ENCODE measurements around the gene SPG7.
"Not testable (repeated sequence)": the region's sequence is repeated elsewhere in the genome, so short reads cannot be mapped to it uniquely, and the experiment has no call there.

Gene SPG7

DNA sequence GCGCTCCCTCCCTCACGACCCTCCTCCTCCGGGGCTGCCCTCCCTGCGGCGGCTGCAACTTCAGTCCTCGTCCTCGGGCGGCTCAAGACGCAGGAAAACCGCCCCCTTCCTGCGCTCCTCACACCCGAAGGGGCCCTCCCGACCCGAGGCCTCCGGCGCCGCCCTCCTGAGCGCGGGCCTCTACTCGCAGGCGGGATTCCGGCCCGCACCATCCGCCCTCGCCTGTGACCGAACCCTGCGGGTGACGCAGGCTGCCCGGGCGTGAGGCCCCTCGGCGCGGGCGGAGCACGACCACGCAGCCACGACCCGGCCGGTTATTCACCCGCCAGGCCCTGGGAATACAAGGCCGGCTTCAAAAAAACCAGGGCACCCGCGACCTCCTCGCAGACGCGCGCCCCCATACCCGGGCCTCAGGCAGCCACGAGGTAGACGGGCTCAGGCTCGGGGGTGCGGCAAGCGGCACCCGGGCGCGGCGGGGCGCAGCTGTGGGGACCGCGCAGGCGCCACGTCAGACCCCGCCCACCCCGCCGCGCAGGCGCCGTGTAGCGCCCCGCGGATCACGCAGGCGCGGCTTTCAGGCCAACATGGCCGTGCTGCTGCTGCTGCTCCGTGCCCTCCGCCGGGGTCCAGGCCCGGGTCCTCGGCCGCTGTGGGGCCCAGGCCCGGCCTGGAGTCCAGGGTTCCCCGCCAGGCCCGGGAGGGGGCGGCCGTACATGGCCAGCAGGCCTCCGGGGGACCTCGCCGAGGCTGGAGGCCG is at the start of gene SPG7:
Gene SPG7 (plus strand): TSS at position 570 of the 757 bp plus-strand sequence. CDS start 15 bp downstream, at position 585.
- peak; percentile 89 for DNase-seq

DNA sequence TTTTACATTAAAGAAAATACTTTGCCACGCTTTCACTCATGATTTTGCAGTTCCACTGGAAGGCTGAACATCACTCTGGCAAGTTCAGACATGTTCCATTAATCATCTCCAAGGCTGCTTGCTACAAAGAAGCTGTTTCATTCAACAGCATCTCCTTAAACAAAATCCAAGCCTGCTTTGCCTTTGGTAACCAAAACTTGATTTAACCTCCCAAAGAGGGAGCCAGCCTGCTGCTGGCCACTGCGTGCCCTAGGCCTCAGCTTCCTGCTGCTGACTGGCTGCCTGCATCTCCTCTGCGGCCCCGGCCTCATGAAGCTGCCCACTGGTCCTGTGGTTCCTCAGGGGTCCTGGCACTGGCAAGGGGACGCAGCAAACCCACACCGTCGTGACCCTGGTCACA is 49.7 kb upstream of the SPG7 start:
- no peak for DNase-seq

DNA sequence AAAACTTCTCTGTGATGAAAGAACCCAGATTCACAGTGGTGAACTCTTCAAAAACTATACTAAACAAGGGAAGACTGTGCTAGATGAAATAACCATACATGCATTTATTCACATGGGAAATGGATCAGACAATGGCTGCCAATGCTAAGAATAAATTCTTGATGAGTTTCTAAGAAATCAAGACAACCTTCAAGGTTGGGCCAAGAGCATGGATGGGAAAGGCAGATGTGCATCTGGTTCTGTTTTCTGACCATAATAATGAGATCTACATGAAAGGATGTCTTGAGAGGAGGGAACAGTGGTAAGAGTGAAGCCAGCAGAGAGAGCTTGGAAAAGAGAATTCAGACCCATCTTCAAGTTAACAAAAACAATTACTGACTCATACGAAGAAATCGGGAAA is 49.2 kb upstream of the SPG7 start:
- no peak for DNase-seq

DNA sequence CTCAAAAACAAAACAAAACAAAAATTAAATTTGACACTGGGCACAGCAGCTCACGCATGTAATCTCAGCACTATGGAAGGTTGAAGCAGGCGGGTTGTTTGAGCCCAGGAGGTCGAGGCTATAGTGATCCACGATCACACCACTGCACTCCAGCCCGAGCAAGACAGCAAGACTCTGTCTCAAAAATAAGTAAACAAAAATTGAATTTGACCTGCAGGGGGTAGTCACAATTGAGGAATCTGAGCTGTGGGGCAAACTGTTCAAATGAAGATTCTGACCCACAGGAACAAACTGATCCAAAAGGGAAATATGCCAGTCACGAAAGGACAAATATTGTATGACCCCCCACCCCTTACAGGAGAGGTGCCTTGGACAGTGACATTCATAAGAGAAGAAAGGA is 47.6 kb upstream of the SPG7 start:
- DNase-seq: no peak

DNA sequence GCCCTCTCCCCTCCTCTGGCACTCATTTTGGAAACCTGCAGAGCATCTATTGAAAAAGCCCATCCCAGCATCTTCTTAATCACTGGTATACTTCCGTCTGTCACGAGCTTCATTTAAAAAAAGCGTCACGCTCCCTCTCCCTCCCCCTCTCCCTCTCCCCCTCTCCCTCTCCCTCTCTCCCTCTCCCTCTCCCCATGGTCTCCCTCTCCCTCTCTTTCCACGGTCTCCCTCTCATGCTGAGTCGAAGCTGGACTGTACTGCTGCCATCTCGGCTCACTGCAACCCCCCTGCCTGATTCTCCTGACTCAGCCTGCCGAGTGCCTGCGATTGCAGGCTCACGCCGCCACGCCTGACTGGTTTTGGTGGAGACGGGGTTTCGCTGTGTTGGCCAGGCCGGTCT is 46.3 kb upstream of the SPG7 start:
- not testable (repeated sequence) for DNase-seq

DNA sequence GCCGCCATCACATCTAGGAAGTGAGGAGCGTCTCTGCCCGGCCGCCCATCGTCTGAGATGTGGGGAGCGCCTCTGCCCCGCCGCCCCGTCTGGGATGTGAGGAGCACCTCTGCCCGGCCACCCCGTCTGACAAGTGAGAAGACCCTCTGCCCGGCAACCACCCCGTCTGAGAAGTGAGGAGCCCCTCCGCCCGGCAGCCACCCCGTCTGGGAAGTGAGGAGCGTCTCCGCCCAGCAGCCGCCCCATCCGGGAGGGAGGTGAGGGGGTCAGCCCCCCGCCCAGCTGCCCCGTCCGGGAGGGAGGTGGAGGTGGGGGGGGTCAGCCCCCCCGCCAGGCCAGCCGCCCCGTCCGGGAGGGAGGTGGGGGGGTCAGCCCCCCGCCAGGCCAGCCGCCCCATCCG is 45.6 kb upstream of the SPG7 start:
- DNase-seq: not testable (repeated sequence)

DNA sequence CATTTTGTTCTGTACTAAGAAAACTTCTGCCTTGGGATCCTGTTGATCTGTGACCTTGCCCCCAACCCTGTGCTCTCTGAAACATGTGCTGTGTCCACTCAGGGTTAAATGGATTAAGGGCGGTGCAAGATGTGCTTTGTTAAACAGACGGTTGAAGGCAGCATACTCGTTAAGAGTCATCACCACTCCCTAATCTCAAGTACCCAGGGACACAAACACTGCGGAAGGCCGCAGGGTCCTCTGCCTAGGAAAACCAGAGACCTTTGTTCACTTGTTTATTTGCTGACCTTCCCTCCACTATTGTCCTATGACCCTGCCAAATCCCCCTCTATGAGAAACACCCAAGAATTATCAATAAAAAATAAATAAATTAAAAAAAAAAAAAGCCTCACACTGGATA is 44.9 kb upstream of the SPG7 start:
- not testable (repeated sequence) for DNase-seq

DNA sequence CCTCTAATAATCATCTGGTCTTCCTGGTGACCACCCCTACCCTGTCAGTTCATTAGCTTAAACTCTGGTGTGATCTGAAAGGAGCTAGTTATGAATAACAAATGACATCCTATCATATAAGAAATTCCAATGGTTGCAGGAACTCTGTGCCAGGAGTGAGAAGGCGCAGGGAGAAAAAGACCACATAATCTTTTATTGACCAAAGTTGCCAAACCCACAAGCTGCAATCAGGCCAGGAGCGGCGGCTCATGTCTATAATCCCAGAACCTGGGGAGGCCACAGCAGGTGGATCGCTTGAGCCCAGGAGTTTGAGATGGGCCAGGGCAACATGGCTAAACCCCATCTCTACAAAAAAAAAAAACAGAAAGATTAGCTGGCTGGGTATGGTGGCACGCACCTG is 41.3 kb upstream of the SPG7 start:
- DNase-seq: no peak

DNA sequence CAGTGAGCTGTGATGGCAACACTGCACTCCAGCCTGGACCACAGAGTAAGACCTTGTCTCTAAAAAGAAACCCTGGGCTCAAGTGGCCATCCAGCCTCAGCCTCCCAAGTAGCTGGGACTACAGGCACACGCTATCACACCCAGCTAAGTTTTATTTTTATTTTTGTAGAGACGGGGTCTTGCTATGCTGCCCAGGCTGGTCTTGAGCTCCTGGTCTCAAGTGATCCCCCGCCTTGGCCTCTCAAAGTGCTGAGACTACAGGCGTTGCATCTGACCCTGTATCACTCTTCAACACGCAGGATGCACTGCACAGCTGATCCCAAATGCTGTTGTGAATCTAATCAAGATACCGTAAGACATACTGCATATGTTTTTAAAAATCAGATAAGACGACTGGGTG is 40.8 kb upstream of the SPG7 start:
- DNase-seq: no peak

DNA sequence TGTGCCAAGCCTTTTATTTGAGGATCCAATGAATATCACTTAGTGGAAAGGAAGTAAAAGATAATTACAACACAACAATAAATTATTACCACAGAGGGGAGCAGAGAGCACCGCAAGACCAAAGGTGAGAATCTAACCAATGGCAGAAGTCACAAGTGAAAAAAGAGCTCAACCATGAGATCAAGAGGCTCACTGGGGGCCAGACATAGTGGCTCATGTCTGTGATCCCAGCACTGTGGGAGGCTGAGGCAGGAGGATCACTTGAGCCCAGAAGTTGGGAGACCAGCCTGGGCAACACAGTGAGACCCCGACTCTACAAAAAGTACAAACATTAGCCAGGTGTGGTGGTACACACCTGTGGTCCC is 35.5 kb upstream of the SPG7 start:
- DNase-seq: no peak

DNA sequence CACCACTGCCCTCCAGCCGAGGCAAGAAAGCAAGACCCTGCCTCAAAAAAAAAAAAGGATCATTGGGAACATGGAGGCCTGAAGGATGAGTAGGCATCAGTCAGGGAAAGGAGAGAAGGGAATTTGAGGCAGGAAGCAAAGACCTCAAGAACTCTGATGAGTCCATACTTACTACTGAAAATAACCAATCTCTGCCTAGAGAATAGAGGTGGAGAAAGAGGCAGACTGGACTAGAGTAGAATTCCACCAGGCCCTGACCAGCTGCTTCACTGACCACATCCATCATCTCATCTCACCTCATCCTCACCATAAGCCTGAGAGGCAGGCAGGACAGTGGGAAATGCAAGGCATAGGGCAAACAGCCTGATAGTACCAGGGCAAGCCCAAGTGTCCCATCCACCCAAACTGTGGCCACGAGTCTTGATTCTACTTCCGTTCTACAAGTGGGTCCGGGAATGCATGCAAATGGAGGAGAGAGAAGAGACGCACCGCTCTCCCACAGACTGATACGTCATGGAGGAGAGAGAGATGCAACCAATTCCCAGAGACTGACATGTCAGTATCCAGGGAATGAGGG is 35.0 kb upstream of the SPG7 start:
- no peak for DNase-seq

DNA sequence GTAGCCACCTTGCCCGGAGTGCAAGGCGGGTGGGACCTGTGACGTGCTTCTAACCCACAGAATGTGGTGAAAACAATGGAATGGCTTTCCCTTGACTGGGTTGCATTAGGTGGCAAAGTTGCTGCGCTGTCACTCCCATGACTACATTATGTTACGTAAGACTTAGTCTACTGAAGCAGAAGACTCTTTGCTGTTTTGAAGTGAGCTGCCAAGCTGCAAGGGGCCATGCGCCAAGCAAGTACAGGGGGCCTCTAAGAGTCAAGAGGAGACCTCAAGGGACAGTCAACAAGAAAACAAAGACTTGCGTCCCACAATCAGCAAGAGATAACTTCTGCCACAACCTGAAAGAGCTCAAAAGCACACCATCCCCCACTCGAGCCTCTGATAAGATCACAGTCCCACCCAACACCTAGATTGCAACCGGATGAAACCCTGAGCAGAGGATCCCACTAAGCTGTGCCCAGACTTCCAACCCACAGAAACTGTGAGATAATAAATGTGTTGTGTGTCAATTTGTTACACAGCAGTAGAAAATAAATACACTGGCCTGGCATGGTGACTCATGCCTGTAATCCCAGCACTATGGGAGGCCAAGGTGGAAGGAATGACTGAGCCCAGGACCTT is 34.3 kb upstream of the SPG7 start:
- no peak for DNase-seq

DNA sequence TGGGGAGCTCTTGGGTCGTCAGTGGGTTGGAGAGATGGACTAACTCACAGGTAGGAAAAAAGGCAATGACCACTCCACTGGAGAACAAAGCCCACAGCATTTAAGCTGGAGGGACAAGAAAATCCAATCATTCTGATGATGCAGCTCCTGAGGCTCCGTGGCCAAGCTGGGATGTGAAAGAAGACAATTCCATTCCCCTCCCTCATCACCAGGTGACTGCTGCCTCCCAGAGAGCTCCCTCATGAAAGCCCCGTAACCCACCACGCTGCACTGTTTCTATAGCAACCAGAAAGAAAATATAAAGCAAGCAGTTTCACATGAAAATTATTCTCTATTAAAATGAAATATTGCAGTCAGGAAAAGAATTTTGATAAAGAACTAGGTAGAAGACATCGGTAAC is 33.1 kb upstream of the SPG7 start:
- DNase-seq: no peak

DNA sequence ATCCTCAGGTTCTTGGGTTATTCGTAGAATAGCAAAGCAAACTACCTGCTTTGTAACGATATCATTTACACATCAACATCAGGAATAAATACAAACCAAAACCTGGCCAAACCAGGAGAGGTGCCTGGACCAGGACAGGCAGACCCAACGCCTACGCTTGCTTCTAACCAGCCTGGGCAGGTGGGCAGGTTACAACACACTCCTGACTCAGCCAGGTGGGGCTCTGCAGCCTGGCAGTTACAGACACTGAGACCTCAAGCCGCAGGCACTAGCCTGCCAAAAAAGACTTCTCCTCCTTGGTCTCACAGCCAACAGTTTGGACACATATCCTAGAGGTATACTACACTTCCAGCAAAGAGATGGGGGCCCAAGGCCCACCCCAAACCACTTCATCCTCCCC is 31.8 kb upstream of the SPG7 start:
- no peak for DNase-seq

DNA sequence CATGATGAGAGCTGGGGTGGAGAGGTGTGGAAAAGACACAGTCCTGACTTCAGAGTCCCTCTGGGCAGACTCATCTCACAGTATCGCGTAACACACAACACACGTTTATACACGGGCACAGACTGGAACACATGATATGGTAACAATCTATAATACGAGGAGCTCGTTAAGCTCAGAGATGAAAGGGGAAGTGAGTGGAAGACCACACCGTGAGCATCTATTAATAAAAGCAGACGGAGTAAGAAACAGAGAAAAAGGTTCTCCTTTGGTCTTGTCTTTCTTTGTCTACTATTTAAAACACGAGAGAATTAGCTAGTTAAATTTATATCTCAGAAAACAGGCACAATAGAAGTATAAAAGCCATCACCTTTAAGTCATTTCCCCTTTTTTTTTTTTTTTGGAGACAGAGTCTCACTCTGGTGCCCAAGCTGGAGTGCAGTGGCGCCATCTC is 31.4 kb upstream of the SPG7 start:
- DNase-seq: no peak

DNA sequence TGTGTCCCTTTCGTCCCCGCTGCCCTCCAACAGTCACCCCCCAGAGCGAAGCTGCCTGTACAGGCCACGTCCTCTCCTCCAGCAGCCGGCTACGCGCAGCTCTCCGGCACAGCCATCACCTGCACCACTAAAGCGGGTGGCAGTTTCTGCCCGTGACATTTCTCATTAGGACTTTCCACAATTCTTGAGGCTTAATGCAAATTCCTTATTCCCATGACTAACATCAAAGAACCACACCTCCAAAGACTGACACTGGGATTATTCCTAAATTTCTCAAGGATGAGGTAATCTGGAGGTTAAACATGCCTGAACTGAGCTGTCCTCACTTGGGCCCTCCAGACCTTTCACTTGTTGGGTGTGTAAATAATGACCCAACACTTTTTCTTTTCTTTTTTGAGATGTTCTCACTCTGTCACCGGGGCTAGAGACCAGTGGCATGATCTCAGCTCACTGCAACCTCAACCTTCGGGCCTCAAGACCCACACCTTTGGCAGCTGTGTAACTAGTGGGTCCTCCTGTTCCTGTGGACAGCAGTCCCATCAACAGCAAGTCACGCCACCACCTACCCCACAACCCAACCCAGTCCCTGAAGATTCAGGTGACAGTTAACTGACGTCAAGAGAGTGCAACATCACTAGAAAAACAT is 29.5 kb upstream of the SPG7 start:
- no peak for DNase-seq

DNA sequence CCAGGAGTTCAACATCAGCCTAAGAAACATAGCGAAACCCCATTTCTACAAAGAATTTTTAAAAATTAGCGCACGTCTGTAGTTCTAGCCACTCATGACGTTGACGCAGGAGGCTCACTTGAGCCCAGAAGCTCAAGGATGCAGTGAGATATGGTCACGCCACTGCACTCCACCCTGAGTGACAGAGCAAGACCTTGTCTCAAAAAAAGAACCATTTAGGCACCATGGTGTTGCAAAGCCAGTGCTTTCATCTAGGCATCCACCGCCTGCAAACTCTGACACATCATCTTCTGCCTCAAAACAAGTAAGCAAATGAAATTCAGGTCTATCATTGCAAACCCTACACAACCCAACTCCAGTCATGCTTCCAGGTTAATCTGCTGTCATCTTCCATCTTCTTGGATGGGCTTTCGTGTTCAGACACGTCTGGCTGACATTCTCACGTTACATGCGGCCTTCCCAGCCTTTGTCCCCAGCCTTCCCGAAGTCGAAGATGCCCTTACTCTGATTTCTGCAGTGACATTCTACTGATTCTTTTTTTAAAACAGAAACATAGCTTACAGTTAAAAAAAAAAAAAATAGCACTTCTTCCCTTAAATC is 26.7 kb upstream of the SPG7 start:
- no peak for DNase-seq

DNA sequence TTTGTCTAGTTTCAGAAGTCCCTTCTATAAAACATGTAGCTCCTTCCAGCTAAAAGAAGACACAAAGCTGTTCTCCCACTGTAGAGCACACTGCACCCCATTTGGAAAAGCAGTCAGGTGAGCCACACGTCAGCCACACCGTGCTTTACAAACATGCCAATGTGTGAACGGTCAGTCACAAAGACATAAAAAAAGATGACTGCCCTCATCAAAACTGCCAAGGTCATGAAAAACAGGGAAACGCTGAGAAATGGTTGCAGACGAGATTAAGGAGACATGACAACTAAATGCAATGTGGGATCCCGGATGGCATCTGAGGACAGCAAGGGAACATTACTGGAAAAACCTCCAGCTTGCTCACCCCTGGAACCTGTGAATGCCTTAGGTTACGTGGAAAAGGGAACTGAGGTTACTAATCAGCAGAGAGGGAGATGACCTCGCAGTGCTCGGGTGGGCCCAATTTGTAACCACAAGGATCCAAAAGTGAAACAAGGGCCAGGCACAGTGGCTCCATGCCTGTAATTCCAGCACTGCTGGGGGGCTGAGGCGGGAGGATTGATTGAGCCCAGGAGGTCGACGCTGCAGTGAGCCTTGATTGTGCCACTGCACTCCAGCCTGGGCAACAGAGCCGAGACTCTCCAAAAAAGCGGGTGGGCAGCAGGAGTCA is 25.9 kb upstream of the SPG7 start:
- no peak for DNase-seq

DNA sequence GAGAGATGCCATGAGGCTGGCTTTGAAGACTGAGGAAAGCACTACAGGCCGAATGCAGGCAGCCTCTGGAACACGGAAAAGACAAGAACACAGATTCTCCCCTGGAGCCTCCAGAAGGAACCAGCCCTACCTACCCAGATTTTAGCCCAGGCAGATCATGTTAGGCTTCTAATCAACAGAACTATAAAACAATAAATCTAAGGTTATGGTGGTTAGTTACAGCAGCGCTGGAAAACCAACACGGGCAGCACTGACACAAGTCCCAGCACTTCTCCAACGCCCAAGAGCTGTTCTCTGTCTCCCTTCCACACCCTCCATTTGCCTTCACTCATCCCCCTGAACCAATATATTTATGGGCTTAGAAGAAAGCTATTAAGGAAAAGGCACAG is 25.4 kb upstream of the SPG7 start:
- DNase-seq: no peak

DNA sequence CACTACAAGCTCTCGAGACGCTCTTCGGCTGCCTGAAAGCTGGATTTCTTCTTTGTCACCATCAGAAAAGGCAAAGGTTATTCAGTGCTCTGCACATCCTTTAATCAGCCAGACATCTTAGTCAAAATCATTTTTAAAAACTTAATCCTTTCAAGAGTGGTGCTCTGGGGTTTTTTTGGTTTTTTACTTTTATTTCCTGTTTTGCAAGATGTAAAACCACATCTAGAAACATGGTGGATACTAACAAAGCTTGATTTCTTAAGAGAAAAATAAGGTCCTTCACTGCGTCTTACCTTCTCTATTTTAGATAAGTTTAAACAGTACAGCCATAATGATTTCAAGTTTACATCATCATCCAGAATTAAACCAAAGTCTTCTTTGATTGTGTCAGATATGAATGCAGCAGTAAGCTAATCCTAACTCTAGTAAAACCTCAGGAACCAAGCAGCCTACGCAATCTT is 24.1 kb upstream of the SPG7 start:
- DNase-seq: no peak

DNA sequence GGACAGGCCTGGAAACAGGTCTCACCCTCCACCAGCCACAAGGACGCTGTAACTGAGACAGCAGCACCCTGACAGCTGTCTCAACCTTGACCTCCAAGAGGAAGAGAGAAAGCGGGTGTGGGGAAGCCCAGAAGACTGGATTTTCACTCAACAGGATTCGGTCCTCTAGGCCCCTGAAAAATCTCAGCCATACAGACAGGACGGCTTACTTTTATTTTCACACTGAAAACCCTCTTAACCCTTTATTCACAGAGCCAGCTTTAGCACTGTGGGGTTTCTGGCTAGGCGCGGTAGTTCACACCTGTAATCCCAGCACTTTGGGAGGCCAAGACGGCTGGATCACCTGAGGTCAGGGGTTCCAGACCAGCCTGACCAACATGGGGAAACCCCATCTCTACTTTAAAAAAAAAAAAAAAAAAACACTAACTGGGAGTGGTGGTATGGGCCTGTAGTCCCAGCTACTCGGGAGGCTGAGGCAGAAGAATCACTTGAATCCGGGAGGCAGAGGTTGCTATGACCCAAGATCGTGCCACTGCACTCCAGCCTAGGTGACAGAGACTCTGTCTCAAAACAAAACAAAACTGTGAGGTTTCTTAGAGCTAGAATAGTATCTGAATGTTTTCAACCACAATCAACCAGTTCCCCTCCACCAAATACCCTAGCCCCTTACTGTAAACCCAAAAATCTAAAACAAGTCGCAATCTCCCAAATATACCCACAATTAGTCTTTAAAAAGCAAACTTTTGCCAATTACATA is 23.1 kb upstream of the SPG7 start:
- peak; percentile 40 for DNase-seq

DNA sequence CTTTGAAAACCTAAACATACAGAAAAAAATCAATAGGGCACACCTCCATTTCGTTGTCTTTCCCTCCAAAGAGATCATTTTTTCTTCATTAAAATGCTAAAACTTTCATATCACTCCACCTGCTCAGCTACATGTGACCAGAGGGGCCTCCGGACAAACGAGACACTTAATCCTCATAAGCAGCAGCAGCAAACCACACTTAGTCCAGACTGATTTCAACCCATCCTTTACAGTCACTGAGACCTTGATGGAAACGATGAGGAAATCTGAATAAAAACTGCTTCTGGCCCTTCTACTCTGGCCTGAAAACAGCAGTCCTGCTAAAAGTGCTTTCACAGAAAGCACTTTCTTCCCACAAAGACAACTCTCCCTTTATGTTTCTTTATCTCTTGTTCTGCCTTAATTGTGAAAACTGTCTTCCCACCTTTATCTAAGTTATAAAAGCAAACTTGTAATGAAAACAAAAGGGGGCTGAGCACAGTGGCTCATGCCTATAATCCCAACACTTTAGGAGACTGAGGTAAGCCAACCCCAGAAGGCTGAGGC is 22.4 kb upstream of the SPG7 start:
- no peak for DNase-seq
